Measurements from ENCODE around the gene MT1G.

DNA sequence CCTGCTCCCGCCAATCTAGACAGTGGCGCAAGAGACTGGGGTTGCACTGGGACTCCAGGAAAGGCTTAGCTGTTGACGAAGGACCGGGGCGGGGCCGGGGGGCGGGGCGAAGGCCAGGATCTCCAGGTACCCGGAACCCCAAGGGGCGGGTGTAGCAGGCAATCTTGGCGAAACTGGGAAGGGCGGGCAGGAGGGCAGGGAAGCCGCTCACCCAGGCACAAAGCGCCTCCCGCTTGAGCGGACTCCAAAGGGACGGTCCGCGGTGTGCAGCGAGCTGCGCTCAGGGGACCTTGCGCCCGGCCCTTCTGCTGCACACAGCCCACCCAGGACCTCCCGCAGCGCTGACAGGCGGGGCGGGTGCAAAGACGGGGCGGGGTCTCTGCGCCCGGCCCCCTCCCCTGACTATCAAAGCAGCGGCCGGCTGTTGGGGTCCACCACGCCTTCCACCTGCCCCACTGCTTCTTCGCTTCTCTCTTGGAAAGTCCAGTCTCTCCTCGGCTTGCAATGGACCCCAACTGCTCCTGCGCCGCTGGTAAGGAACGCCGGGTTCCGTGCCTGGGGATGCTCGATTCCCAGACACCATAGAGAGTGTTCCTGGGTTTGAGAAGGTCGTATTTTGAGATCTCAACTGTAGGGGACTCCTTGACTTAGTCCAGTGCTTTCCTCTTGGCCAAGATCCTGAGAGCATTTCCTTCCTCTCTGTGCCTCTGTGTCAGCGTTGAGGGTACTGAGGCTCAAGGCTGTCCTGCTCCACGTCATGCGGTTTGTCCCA is 10.1 kb downstream of the MT1G start, which contains the start of gene MT1F:
- no peak for TF ChIP-seq REST (IDR thresholded peaks at IDR 0.05; ENCODE audit: low read depth, low read length)
- TF ChIP-seq RXRA (IDR thresholded peaks at IDR 0.05; ENCODE audit: borderline replicate concordance, low read depth): no peak
- TF ChIP-seq CTCF (IDR thresholded peaks at IDR 0.05): no peak
- TF ChIP-seq POLR2AphosphoS5 (IDR thresholded peaks at IDR 0.05; ENCODE audit: low read depth, low read length): no peak
- TF ChIP-seq TCF12 (IDR thresholded peaks at IDR 0.05): no peak
- TF ChIP-seq TAF1 (IDR thresholded peaks at IDR 0.05; ENCODE audit: borderline replicate concordance, low read depth, low read length): peak; percentile 17; the same call in 1 of the 2 replicates
- no peak for TF ChIP-seq GABPA (IDR thresholded peaks at IDR 0.05; ENCODE audit: low read depth)
- no peak for TF ChIP-seq USF2 (IDR thresholded peaks at IDR 0.05; ENCODE audit: borderline replicate concordance, low read depth, low read length)
- no peak for TF ChIP-seq EP300 (IDR thresholded peaks at IDR 0.05; ENCODE audit: borderline replicate concordance in 1 of 2, low read depth in 1 of 2, low read length in 1 of 2)
- TF ChIP-seq RAD21 (IDR thresholded peaks at IDR 0.05; ENCODE audit: low read length): no peak
- TF ChIP-seq, protein P1, sequence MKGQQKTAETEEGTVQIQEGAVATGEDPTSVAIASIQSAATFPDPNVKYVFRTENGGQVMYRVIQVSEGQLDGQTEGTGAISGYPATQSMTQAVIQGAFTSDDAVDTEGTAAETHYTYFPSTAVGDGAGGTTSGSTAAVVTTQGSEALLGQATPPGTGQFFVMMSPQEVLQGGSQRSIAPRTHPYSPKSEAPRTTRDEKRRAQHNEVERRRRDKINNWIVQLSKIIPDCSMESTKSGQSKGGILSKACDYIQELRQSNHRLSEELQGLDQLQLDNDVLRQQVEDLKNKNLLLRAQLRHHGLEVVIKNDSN (IDR thresholded peaks at IDR 0.05; ENCODE audit: borderline replicate concordance, low read depth): no peak
- no peak for TF ChIP-seq GATA2 (CRISPR knock-in tag; IDR thresholded peaks at IDR 0.05)

Measured in SK-N-SH (cell line).